Mammary epithelial cell (primary cell): ENCODE data around the gene ZBTB46.

Source experiments
- EZH2 ChIP-seq: IDR thresholded peaks from 2 replicates; pipeline ENCODE4 v1.6.1; 2012; ENCODE audit warnings: low read length, inconsistent platforms, borderline replicate concordance
- TF ChIP-seq, protein P1 (sequence below), 2 donors: IDR thresholded peaks in 1 of 2; conservative IDR thresholded peaks in 1 of 2; 2 replicates each; pipeline ENCODE4 v1.5.1; 2011 to 2012; ENCODE audit warnings: inconsistent platforms in 2 of 2, low read length in 2 of 2, mild to moderate bottlenecking in 2 of 2, control low read depth in 1 of 2, low read depth in 1 of 2; ENCODE audit not compliant: insufficient read depth in 1 of 2; ENCODE audit errors: extremely low read depth in 1 of 2

DNA sequence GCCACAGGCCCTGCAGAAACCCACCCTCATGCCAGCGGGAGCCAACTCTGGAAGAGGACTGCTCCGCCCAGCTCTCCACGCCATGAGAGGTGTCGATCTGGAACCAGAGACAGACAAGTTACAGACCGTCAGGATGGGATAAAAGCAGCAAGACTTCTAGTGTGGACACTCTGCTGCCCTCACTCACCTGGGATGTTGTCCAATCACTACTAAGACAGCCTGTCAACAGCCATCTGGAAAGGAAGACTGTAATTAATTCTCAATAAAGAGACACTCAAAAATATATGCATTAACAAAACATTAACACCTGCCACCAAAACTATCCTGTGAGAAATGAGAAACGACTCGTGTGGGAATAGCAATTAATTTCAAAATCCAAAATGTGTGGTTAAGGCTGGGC, 63.2 kb downstream of the ZBTB46 start:
- TF ChIP-seq, protein P1, sequence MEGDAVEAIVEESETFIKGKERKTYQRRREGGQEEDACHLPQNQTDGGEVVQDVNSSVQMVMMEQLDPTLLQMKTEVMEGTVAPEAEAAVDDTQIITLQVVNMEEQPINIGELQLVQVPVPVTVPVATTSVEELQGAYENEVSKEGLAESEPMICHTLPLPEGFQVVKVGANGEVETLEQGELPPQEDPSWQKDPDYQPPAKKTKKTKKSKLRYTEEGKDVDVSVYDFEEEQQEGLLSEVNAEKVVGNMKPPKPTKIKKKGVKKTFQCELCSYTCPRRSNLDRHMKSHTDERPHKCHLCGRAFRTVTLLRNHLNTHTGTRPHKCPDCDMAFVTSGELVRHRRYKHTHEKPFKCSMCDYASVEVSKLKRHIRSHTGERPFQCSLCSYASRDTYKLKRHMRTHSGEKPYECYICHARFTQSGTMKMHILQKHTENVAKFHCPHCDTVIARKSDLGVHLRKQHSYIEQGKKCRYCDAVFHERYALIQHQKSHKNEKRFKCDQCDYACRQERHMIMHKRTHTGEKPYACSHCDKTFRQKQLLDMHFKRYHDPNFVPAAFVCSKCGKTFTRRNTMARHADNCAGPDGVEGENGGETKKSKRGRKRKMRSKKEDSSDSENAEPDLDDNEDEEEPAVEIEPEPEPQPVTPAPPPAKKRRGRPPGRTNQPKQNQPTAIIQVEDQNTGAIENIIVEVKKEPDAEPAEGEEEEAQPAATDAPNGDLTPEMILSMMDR (conservative IDR thresholded peaks at IDR 0.05 in 1 of 2, IDR thresholded peaks at IDR 0.05 in 1 of 2; ENCODE audit: extremely low read depth in 1 of 2, insufficient read depth in 1 of 2, low read depth in 1 of 2, low read length in 2 of 2), result no peak
- TF ChIP-seq EZH2, result no peak
